Measurements from ENCODE around the gene SLC44A1. TPM values are rescaled to one million over a fixed set of nuclear protein-coding genes. Genes with fewer than 3 reads are reported as not detected.

Gene SLC44A1
- total RNA-seq, 4 donors from 2014 or later, result 51.1 to 82.2 (median 70.5) TPM

- intact Hi-C loops (cut with DNase I; ENCODE audit: low total_unique reads), result no loop called here
- no peak for DNase-seq (ENCODE audit: low spot score in 2 of 2)
- TF ChIP-seq POLR2A (IDR thresholded peaks at IDR 0.05), result no peak
- TF ChIP-seq, protein P1, sequence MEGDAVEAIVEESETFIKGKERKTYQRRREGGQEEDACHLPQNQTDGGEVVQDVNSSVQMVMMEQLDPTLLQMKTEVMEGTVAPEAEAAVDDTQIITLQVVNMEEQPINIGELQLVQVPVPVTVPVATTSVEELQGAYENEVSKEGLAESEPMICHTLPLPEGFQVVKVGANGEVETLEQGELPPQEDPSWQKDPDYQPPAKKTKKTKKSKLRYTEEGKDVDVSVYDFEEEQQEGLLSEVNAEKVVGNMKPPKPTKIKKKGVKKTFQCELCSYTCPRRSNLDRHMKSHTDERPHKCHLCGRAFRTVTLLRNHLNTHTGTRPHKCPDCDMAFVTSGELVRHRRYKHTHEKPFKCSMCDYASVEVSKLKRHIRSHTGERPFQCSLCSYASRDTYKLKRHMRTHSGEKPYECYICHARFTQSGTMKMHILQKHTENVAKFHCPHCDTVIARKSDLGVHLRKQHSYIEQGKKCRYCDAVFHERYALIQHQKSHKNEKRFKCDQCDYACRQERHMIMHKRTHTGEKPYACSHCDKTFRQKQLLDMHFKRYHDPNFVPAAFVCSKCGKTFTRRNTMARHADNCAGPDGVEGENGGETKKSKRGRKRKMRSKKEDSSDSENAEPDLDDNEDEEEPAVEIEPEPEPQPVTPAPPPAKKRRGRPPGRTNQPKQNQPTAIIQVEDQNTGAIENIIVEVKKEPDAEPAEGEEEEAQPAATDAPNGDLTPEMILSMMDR (IDR thresholded peaks at IDR 0.05), result no peak
- no peak overlapping the region for H3K4me3 ChIP-seq (ENCODE audit: low read depth, poor library complexity, severe bottlenecking)
- 69 to 91% methylated on average over 2 of the region's 2 CpGs for WGBS, 2 donors
Observed at GRCh38 chr9:105257809-105258208, 13.4 kb downstream of the SLC44A1 start.

DNA sequence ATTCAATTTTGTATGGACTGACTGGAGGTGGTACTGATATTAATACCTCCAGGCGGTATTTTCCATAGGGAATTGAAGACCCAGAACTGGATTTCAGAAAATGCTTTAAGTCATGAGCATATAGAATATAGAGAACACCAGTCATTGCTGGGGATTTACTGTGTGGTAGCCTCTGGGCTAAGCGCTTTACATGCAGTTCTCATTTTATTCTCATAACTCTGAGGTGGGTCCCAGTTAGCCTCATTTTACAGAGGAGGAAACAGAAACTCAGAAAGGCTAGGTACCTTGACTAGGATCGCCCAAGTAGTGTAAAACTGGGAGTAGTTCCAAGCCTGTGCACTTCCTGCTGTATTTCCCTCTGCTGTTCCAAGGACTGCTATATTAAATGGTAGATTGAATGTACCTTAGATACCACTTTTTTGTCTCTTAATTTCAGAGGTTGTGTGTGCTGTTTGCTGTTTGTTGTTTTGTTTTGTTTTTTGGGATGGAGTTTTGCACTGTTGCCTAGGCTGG lies 13.8 kb downstream of the SLC44A1 start:
- H3K4me3 ChIP-seq (ENCODE audit: low read depth, poor library complexity, severe bottlenecking), result no peak overlapping the region
- intact Hi-C loops (cut with DNase I; ENCODE audit: low total_unique reads), result no loop called here
- no peak for DNase-seq (ENCODE audit: low spot score in 2 of 2)
- 74 to 84% methylated on average over 3 of the region's 3 CpGs for WGBS, 2 donors
- TF ChIP-seq, protein P1 (IDR thresholded peaks at IDR 0.05), result no peak
- TF ChIP-seq POLR2A (IDR thresholded peaks at IDR 0.05), result no peak

- TF ChIP-seq POLR2A (IDR thresholded peaks at IDR 0.05), result no peak
- TF ChIP-seq, protein P1 (IDR thresholded peaks at IDR 0.05), result no peak
- no peak overlapping the region for H3K4me3 ChIP-seq (ENCODE audit: low read depth, poor library complexity, severe bottlenecking)
- 66 to 74% methylated on average over 2 of the region's 2 CpGs for WGBS, 2 donors
- no peak for DNase-seq (ENCODE audit: low spot score in 2 of 2)
- intact Hi-C loops (cut with DNase I; ENCODE audit: low total_unique reads), result no loop called here
Observed at GRCh38 chr9:105259274-105259673, 14.8 kb downstream of the SLC44A1 start.

GRCh38 chr9:105259731-105260612 lies 15.5 kb downstream of the SLC44A1 start:
- no peak overlapping the region for H3K4me3 ChIP-seq (ENCODE audit: low read depth, poor library complexity, severe bottlenecking)
- no peak for DNase-seq (ENCODE audit: low spot score in 2 of 2)
- TF ChIP-seq, protein P1 (IDR thresholded peaks at IDR 0.05), result no peak
- intact Hi-C loops (cut with DNase I; ENCODE audit: low total_unique reads), result no loop called here

DNA sequence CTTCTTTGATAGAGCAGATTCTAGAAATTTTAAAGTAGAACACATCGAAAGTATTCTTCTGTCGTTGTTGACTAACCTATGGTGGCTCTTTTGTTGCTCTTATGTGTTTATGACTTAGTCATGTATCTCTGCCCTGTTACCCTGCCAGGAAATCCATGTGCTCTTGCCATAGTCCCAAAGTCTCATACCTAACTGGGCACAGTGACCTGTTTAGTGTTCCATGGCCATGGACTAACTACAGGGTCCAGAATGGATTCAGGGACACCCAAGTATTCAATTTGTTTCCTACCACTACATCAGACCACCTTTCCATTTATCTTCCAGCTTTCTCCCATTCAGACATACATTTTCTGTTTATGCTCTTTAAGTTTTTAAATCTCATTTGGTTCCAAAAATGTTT lies 18.0 kb downstream of the SLC44A1 start:
- TF ChIP-seq, protein P1 (IDR thresholded peaks at IDR 0.05), result no peak
- TF ChIP-seq POLR2A (IDR thresholded peaks at IDR 0.05), result no peak
- 83 to 92% methylated on average over 2 of the region's 2 CpGs for WGBS, 2 donors
- intact Hi-C loops (cut with DNase I; ENCODE audit: low total_unique reads), result no loop called here
- DNase-seq (ENCODE audit: low spot score in 2 of 2), result no peak
- no peak overlapping the region for H3K4me3 ChIP-seq (ENCODE audit: low read depth, poor library complexity, severe bottlenecking)
